NCI-H1930 (cell line): Measurements from ENCODE around the gene ZBTB49.

Source experiments
- DNase-seq, 2 experiments: peaks; one replicate each; lab custom pipeline; 2025; lab: John Stamatoyannopoulos, UW

Gene ZBTB49

DNA sequence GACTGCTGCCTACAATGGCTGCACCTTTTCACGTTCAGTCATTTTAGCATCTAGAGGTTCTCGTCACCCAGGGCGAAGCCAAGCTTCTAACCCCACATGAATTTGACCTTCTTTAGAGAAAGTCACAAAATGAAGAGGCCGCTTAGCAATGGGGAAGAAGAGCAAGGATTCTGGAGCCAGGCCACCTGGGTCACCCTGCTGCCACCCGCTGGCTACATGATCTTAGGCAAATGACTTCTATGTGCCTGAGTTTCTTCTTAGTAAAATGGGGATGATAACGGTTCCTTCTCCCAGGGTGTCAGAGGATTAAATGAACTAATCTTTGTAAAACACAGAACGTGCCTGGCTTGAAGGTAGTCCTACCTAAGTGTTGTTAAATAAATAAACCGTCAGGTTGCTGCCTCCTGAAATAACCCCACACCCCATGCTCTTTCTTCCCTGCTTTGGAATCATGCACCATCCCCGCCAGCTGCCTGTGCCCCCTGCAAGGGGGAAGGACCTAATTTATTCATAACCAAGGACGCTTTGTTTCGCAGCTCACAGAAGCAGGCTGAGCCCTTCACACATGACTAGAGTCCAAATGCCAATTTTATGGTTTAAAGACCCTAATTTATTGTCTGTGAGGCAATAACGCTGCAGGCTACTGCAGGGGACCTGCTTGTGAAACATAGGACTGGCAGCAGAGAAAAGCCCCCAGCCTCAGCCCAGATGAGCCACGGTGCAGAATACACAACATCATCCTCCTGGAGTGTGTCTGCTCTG is 68.2 kb downstream of the ZBTB49 start:
- no peak for DNase-seq

DNA sequence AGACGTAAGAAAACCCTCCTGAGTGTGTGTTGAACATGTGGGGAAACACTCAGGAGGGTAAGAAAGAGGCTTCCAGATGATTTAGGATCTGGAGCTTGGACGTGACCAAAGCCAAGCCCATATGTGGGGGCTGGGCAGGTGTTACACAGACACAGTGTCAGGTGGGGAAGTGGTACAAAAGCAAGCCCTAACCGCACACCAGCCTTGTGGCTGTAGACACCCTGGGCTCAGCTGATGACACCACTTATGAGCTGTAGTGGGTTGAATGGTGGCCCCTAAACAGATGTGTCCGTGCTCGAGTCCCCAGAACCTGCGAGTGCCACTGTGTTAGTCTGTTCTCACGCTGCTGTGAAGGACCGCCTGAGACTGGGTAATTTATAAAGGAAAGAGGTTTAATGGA is 71.8 kb downstream of the ZBTB49 start:
- DNase-seq: no peak

GRCh38 chr4:4362991-4363697 is 73.1 kb downstream of the ZBTB49 start:
- DNase-seq: no peak

- DNase-seq: no peak
Measured at GRCh38 chr4:4364061-4364460, 74.0 kb downstream of the ZBTB49 start.

DNA sequence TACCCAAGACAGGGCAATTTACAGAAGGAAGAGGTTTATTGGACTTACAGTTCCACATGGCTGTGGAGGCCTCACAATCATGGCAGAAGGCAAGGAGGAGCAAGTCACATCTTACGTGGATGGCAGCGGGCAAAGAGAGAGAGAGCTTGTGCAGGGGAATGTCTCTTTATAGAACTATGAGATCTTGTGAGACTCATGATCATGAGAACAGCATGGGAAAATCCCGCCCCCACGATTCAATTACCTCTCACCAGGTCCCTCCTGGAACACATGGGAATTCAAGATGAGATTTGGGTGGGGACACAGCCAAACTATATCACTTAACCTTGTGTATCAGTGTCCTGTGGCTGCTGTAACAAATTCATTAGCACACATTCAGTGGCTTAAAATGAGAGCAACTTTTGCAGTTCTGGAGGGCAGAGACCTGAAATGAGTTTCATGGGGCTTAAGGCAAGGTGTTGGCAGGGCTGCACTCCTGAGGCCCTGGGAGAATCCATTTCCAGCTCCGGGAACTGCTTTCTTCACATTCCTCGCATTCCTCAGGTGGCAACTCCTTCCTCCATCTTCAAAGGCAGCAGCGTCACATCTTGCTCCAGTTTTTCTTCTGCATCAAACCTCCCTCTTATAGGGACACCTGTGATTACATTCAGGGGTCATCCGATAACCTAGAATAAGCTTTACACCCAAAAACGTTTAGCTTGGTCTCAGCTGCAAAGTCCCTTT is 74.6 kb downstream of the ZBTB49 start:
- no peak for DNase-seq

DNA sequence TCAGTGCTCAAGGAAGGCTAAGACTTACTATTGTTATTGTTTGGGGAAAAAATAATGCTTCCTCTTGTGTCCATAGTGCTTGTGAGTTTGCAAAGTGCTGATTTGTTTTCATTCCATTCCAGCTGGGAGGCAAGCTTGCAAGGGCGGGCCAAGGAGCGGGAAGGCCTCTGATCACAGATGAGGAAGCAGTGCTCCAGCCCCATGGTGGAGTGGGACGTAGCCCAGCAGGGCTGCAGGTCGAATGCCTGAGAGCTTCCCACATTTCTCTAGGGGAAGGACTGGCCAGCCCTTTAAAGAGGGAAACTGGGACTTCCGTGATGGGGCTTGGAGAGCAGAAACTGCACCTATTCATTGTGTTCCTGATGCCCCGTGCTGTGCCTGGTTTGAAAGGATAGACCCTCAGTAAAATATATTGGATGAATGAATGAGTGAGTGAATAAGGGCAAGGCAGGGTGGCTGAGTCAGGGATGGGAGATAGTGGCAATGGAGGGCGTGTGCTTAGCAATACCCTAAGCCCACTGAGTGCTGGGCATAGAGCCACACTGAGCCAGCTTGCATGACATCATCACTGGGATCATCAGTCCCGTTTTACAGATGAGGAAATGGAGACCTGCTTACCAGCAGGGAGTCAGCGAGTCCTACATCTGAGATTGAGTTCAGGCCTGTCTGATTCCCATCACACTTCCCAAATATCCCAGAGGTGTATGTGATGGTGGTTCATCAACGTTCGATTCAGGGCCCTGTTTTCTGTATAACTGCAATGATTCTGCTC is 78.9 kb downstream of the ZBTB49 start:
- DNase-seq: no peak
